ENCODE measurements around the gene LHX5. TPM values are rescaled to one million over a fixed set of nuclear protein-coding genes. Genes with fewer than 3 reads are reported as not detected.

Gene LHX5
- total RNA-seq, 1 donor from 2014 or later, result 1.5 TPM

GRCh38 chr12:113506867-113507266, 35.2 kb upstream of the LHX5 start:
- no peaks in the 10 kb centered on the region for H3K9me3 Mint-ChIP-seq
- peaks cover 97% of the 10 kb centered on the region for H3K27me3 Mint-ChIP-seq (ENCODE audit: low read depth)
- H3K36me3 Mint-ChIP-seq (ENCODE audit: low read depth), result no peaks in the 10 kb centered on the region
- no peak for TF ChIP-seq CTCF (conservative IDR thresholded peaks at IDR 0.05)
- no peak for DNase-seq (ENCODE audit: low read depth, low spot score)
- H3K4me3 Mint-ChIP-seq, result no peak overlapping the region
- no peaks in the 10 kb centered on the region for H3K4me1 Mint-ChIP-seq
- H3K27ac Mint-ChIP-seq (ENCODE audit: unreplicated experiment), result no peak overlapping the region

GRCh38 chr12:113505941-113506340, 34.3 kb upstream of the LHX5 start:
- no peak for TF ChIP-seq CTCF (conservative IDR thresholded peaks at IDR 0.05)
- Mint-ChIP-seq H3K9me3 (no peaks in the 10 kb centered on the region), H3K36me3 (ENCODE audit: low read depth) (no peaks in the 10 kb centered on the region), H3K27ac (ENCODE audit: unreplicated experiment) (no peak overlapping the region), H3K27me3 (ENCODE audit: low read depth) (peaks cover 97% of the 10 kb centered on the region), H3K4me1 (peaks cover 1% of the 10 kb centered on the region), H3K4me3 (no peak overlapping the region)
- no peak for DNase-seq (ENCODE audit: low read depth, low spot score)

GRCh38 chr12:113504917-113505316, 33.2 kb upstream of the LHX5 start:
- Mint-ChIP-seq H3K9me3 (no peaks in the 10 kb centered on the region), H3K27ac (ENCODE audit: unreplicated experiment) (no peak overlapping the region), H3K4me3 (no peak overlapping the region), H3K27me3 (ENCODE audit: low read depth) (peaks cover 97% of the 10 kb centered on the region), H3K36me3 (ENCODE audit: low read depth) (no peaks in the 10 kb centered on the region), H3K4me1 (peaks cover 8% of the 10 kb centered on the region)
- DNase-seq (ENCODE audit: low read depth, low spot score), result no peak
- TF ChIP-seq CTCF (conservative IDR thresholded peaks at IDR 0.05), result no peak

GRCh38 chr12:113500782-113501311, 29.2 kb upstream of the LHX5 start:
- Mint-ChIP-seq H3K27ac (ENCODE audit: unreplicated experiment) (no peak overlapping the region), H3K36me3 (ENCODE audit: low read depth) (no peaks in the 10 kb centered on the region), H3K4me3 (no peak overlapping the region), H3K4me1 (peaks cover 8% of the 10 kb centered on the region), H3K9me3 (no peaks in the 10 kb centered on the region), H3K27me3 (ENCODE audit: low read depth) (peaks cover 67% of the 10 kb centered on the region)
- DNase-seq (ENCODE audit: low read depth, low spot score), result no peak
- TF ChIP-seq CTCF (conservative IDR thresholded peaks at IDR 0.05), result no peak

GRCh38 chr12:113500306-113500675, 28.6 kb upstream of the LHX5 start:
- peaks cover 61% of the 10 kb centered on the region for H3K27me3 Mint-ChIP-seq (ENCODE audit: low read depth)
- H3K9me3 Mint-ChIP-seq, result no peaks in the 10 kb centered on the region
- H3K27ac Mint-ChIP-seq (ENCODE audit: unreplicated experiment), result no peak overlapping the region
- TF ChIP-seq CTCF (conservative IDR thresholded peaks at IDR 0.05), result no peak
- peaks cover 8% of the 10 kb centered on the region for H3K4me1 Mint-ChIP-seq
- H3K4me3 Mint-ChIP-seq, result no peak overlapping the region
- no peak for DNase-seq (ENCODE audit: low read depth, low spot score)
- H3K36me3 Mint-ChIP-seq (ENCODE audit: low read depth), result no peaks in the 10 kb centered on the region

GRCh38 chr12:113498490-113498889, 26.8 kb upstream of the LHX5 start:
- peaks cover 55% of the 10 kb centered on the region for H3K27me3 Mint-ChIP-seq (ENCODE audit: low read depth)
- no peak overlapping the region for H3K27ac Mint-ChIP-seq (ENCODE audit: unreplicated experiment)
- DNase-seq (ENCODE audit: low read depth, low spot score), result no peak
- no peak for TF ChIP-seq CTCF (conservative IDR thresholded peaks at IDR 0.05)
- H3K9me3 Mint-ChIP-seq, result no peaks in the 10 kb centered on the region
- H3K36me3 Mint-ChIP-seq (ENCODE audit: low read depth), result no peaks in the 10 kb centered on the region
- no peak overlapping the region for H3K4me3 Mint-ChIP-seq
- peaks cover 8% of the 10 kb centered on the region for H3K4me1 Mint-ChIP-seq

Data from neural crest cell (in vitro differentiated cells).